ENCODE results near the gene GUCD1.

Gene GUCD1

GRCh38 chr22:24501301-24502005 is 53.5 kb downstream of the GUCD1 start:
- DNase-seq: no peak

- DNase-seq: no peak
These were observed 54.6 kb downstream of the GUCD1 start for GRCh38 chr22:24500277-24500820.

- no peak for DNase-seq
These were observed 55.1 kb downstream of the GUCD1 start for GRCh38 chr22:24499706-24500276.

- no peak for DNase-seq
These were observed 56.1 kb downstream of the GUCD1 start for GRCh38 chr22:24498824-24499223.

- DNase-seq: no peak
These were observed 57.1 kb downstream of the GUCD1 start for GRCh38 chr22:24497841-24498258.

- DNase-seq: no peak
These were observed 58.3 kb downstream of the GUCD1 start for GRCh38 chr22:24496661-24497060.

GRCh38 chr22:24496234-24496633 is 58.7 kb downstream of the GUCD1 start:
- DNase-seq: no peak

- DNase-seq: no peak
These were observed 59.6 kb downstream of the GUCD1 start for GRCh38 chr22:24495365-24495675.

- DNase-seq: no peak
These were observed 60.2 kb downstream of the GUCD1 start, which contains the start of gene UPB1 for GRCh38 chr22:24494528-24495364. Gene UPB1 (plus strand): TSS chr22:24495332. CDS start chr22:24495404, 72 bp downstream.

GRCh38 chr22:24494167-24494527 is 60.8 kb downstream of the GUCD1 start:
- DNase-seq: no peak

- no peak for DNase-seq
These were observed 62.5 kb downstream of the GUCD1 start for GRCh38 chr22:24492391-24492790.

Data from fibroblast of upper back skin (primary cell).